ENCODE data around the gene MRPL2.
A peak's percentile ranks its signal among the peaks of the same experiment; 100 is the strongest.

The MRPL2 gene

GRCh38 chr6:43070028-43070632 lies 10.9 kb upstream of the MRPL2 start:
- TF ChIP-seq EP300 (IDR thresholded peaks at IDR 0.05; ENCODE audit: borderline replicate concordance) (no peak), RAD21 (IDR thresholded peaks at IDR 0.05; ENCODE audit: low read depth) (peak; percentile 66)

- TF ChIP-seq CREB1 (IDR thresholded peaks at IDR 0.05; ENCODE audit: low read depth) (no peak), YY1 (IDR thresholded peaks at IDR 0.05; ENCODE audit: low read depth) (no peak), MAX (IDR thresholded peaks at IDR 0.05) (no peak), TAF1 (IDR thresholded peaks at IDR 0.05; ENCODE audit: low read depth) (no peak)
These were observed 3.6 kb upstream of the MRPL2 start for GRCh38 chr6:43062818-43063217.

GRCh38 chr6:43061861-43062260 lies 2.6 kb upstream of the MRPL2 start:
- TF ChIP-seq TAF1 (IDR thresholded peaks at IDR 0.05; ENCODE audit: low read depth) (no peak), ZBTB7A (IDR thresholded peaks at IDR 0.05; ENCODE audit: low read depth) (no peak), MAX (IDR thresholded peaks at IDR 0.05) (no peak), RAD21 (IDR thresholded peaks at IDR 0.05; ENCODE audit: low read depth) (no peak), TEAD4 (IDR thresholded peaks at IDR 0.05) (no peak), EP300 (IDR thresholded peaks at IDR 0.05; ENCODE audit: borderline replicate concordance) (no peak), FOXM1 (IDR thresholded peaks at IDR 0.05; ENCODE audit: borderline replicate concordance, low read depth) (no peak), CEBPB (IDR thresholded peaks at IDR 0.05) (no peak), EGR1 (IDR thresholded peaks at IDR 0.05) (no peak)

- no peak for TF ChIP-seq USF1 (IDR thresholded peaks at IDR 0.05)
- no peak for TF ChIP-seq CREB1 (IDR thresholded peaks at IDR 0.05; ENCODE audit: low read depth)
- no peak for TF ChIP-seq TEAD4 (IDR thresholded peaks at IDR 0.05)
- no peak for TF ChIP-seq NFIC (IDR thresholded peaks at IDR 0.05)
- no peak for TF ChIP-seq CEBPB (IDR thresholded peaks at IDR 0.05)
- no peak for TF ChIP-seq MAX (IDR thresholded peaks at IDR 0.05)
- TF ChIP-seq TCF12 (IDR thresholded peaks at IDR 0.05; ENCODE audit: low read depth) = no peak
These were observed 1.8 kb upstream of the MRPL2 start for GRCh38 chr6:43060755-43061633.

GRCh38 chr6:43060034-43060754 lies 960 bp upstream of the MRPL2 start:
- TF ChIP-seq TEAD4 (IDR thresholded peaks at IDR 0.05) = no peak
- 0 out of 2 replicates have a peak, but pooled peaks have one; percentile 15 for TF ChIP-seq USF1 (IDR thresholded peaks at IDR 0.05)
- no peak for TF ChIP-seq RAD21 (IDR thresholded peaks at IDR 0.05; ENCODE audit: low read depth)

GRCh38 chr6:43058531-43058930 lies 703 bp downstream of the MRPL2 start:
- no peak for TF ChIP-seq CREB1 (IDR thresholded peaks at IDR 0.05; ENCODE audit: low read depth)
- no peak for TF ChIP-seq EGR1 (IDR thresholded peaks at IDR 0.05)
- no peak for TF ChIP-seq EP300 (IDR thresholded peaks at IDR 0.05; ENCODE audit: borderline replicate concordance)
- TF ChIP-seq CEBPB (IDR thresholded peaks at IDR 0.05) = no peak
- TF ChIP-seq REST (IDR thresholded peaks at IDR 0.05; ENCODE audit: low read depth) = no peak
- no peak for TF ChIP-seq FOXM1 (IDR thresholded peaks at IDR 0.05; ENCODE audit: borderline replicate concordance, low read depth)
- TF ChIP-seq NFIC (IDR thresholded peaks at IDR 0.05) = no peak
- TF ChIP-seq YY1 (IDR thresholded peaks at IDR 0.05; ENCODE audit: low read depth) = no peak
- no peak for TF ChIP-seq TEAD4 (IDR thresholded peaks at IDR 0.05)
- no peak for TF ChIP-seq ZBTB7A (IDR thresholded peaks at IDR 0.05; ENCODE audit: low read depth)
- no peak for TF ChIP-seq USF1 (IDR thresholded peaks at IDR 0.05)
- TF ChIP-seq TCF12 (IDR thresholded peaks at IDR 0.05; ENCODE audit: low read depth) = no peak

GRCh38 chr6:43055966-43056365 lies 3.3 kb downstream of the MRPL2 start:
- no peak for TF ChIP-seq CEBPB (IDR thresholded peaks at IDR 0.05)
- TF ChIP-seq NFIC (IDR thresholded peaks at IDR 0.05) = no peak
- no peak for TF ChIP-seq TCF12 (IDR thresholded peaks at IDR 0.05; ENCODE audit: low read depth)
- TF ChIP-seq MAX (IDR thresholded peaks at IDR 0.05) = no peak
- TF ChIP-seq TAF1 (IDR thresholded peaks at IDR 0.05; ENCODE audit: low read depth) = no peak
- TF ChIP-seq FOXM1 (IDR thresholded peaks at IDR 0.05; ENCODE audit: borderline replicate concordance, low read depth) = no peak
- TF ChIP-seq ZBTB7A (IDR thresholded peaks at IDR 0.05; ENCODE audit: low read depth) = no peak
- TF ChIP-seq TEAD4 (IDR thresholded peaks at IDR 0.05) = no peak
- TF ChIP-seq RAD21 (IDR thresholded peaks at IDR 0.05; ENCODE audit: low read depth) = no peak
